ENCODE results near the gene LCTL. TPM values are rescaled to one million over a fixed set of nuclear protein-coding genes. Genes with fewer than 3 reads are reported as not detected.

LCTL gene
- total RNA-seq, 1 experiment from 2014 or later = not detected

DNA sequence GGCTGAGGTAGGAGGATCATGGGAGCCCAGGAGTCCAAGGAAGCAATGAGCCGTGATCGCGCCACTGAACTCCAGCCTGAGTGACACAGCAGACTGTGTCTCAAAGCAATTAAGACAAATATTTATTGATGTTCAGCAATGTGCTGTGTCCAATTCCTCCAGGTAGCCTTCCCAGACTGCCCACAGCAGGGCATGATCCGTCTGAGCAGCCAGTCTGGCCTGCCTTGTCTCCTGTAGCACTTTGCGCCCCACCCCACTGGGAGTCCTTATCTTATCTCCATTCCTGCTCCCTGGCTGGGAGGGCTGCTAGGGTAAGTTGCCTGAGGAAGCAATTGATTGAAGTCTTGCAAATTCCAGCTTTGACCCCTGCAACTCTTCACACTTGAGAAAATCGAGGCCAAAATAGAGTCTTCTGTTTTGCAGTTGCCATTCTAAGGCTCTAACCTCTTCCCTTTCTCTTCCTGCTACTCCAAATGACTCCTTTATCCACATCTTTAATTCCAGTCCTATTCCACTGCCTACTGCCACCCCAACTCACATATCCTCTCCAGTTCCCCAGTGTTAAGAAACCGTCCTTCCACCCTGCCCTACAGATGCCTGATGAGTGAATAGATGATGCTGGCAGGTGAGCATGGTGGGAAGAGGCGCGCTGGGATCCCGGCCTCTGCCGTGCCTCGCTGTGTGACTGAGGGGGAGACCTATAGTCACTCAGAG is 26.9 kb upstream of the LCTL start:
- H3K4me3 ChIP-seq (ENCODE audit: low read depth in 2 of 2, low read length in 2 of 2) = no peak overlapping the region
- ATAC-seq (no peak), DNase-seq (ENCODE audit: low read depth, low spot score) (no peak)
- no peaks in the 10 kb centered on the region for H3K27me3 ChIP-seq (ENCODE audit: control insufficient read depth, insufficient read depth, low read length)
- no peak overlapping the region for H3K27ac ChIP-seq (ENCODE audit: low read length)
- no TSS peak for BruUV-seq (replicated peaks)
- intact Hi-C loops (cut with micrococcal nuclease; ENCODE audit: unreplicated experiment) (no loop called here), in situ Hi-C loops (cut with HindIII; ENCODE audit: low pct_unique_long_range_greater_than_20kb, low sequenced_read_pairs) (no loop called here)
- H3K4me1 ChIP-seq (ENCODE audit: control insufficient read depth, insufficient read depth, low read length) = peaks cover 15% of the 10 kb centered on the region
- POLR2A ChIA-PET = no interaction called here
- no peaks in the 10 kb centered on the region for H3K9me3 ChIP-seq (ENCODE audit: control insufficient read depth, insufficient read depth, low read depth, low read length)
- no peak for TF ChIP-seq POLR2AphosphoS5 (IDR thresholded peaks at IDR 0.05; ENCODE audit: low read depth, low read length)
- TF ChIP-seq SIN3A (IDR thresholded peaks at IDR 0.05; ENCODE audit: borderline replicate concordance, insufficient read depth, low read depth, low read length) = no peak
- TF ChIP-seq TCF7L2 (IDR thresholded peaks at IDR 0.05; ENCODE audit: low read depth, low read length) = no peak
- TF ChIP-seq, protein P1, sequence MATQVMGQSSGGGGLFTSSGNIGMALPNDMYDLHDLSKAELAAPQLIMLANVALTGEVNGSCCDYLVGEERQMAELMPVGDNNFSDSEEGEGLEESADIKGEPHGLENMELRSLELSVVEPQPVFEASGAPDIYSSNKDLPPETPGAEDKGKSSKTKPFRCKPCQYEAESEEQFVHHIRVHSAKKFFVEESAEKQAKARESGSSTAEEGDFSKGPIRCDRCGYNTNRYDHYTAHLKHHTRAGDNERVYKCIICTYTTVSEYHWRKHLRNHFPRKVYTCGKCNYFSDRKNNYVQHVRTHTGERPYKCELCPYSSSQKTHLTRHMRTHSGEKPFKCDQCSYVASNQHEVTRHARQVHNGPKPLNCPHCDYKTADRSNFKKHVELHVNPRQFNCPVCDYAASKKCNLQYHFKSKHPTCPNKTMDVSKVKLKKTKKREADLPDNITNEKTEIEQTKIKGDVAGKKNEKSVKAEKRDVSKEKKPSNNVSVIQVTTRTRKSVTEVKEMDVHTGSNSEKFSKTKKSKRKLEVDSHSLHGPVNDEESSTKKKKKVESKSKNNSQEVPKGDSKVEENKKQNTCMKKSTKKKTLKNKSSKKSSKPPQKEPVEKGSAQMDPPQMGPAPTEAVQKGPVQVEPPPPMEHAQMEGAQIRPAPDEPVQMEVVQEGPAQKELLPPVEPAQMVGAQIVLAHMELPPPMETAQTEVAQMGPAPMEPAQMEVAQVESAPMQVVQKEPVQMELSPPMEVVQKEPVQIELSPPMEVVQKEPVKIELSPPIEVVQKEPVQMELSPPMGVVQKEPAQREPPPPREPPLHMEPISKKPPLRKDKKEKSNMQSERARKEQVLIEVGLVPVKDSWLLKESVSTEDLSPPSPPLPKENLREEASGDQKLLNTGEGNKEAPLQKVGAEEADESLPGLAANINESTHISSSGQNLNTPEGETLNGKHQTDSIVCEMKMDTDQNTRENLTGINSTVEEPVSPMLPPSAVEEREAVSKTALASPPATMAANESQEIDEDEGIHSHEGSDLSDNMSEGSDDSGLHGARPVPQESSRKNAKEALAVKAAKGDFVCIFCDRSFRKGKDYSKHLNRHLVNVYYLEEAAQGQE (IDR thresholded peaks at IDR 0.05; ENCODE audit: insufficient read depth in 1 of 2, low read depth in 2 of 2, low read length in 1 of 2) = no peak
- TF ChIP-seq, protein P2, sequence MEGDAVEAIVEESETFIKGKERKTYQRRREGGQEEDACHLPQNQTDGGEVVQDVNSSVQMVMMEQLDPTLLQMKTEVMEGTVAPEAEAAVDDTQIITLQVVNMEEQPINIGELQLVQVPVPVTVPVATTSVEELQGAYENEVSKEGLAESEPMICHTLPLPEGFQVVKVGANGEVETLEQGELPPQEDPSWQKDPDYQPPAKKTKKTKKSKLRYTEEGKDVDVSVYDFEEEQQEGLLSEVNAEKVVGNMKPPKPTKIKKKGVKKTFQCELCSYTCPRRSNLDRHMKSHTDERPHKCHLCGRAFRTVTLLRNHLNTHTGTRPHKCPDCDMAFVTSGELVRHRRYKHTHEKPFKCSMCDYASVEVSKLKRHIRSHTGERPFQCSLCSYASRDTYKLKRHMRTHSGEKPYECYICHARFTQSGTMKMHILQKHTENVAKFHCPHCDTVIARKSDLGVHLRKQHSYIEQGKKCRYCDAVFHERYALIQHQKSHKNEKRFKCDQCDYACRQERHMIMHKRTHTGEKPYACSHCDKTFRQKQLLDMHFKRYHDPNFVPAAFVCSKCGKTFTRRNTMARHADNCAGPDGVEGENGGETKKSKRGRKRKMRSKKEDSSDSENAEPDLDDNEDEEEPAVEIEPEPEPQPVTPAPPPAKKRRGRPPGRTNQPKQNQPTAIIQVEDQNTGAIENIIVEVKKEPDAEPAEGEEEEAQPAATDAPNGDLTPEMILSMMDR (IDR thresholded peaks at IDR 0.05) = no peak
- CTCF ChIA-PET = no interaction called here
- H3K36me3 ChIP-seq (ENCODE audit: control insufficient read depth, insufficient read depth, low read length) = no peaks in the 10 kb centered on the region

DNA sequence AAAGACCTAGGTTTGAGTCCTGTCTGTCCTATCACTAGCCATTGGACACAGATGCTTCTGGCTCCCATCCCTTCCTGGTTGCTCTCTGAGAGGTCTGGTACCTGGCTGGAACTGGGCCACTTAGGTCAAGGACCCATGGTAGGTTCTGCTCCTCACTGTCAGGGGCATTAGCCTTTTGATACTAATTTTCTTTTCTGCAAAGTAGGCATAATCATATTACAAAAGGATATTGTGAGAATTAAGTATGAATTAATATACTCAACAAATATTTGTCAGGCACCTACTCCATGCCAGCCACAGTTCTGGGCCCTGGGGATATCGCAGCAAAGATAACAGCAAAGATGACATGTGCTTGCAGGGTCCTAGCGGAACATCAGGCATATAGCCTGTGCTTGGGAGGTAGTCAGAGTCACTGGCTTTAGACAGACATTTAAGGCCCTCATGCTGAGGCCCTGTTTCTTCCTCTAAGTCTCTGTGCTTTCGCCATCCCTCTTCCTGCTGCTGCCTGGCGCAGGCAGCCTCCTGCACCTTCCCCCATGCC is 25.6 kb upstream of the LCTL start:
- H3K4me3 ChIP-seq (ENCODE audit: low read depth in 2 of 2, low read length in 2 of 2) = no peak overlapping the region
- no peaks in the 10 kb centered on the region for H3K27me3 ChIP-seq (ENCODE audit: control insufficient read depth, insufficient read depth, low read length)
- ChIA-PET CTCF (no interaction called here), POLR2A (no interaction called here)
- no peaks in the 10 kb centered on the region for H3K36me3 ChIP-seq (ENCODE audit: control insufficient read depth, insufficient read depth, low read length)
- ATAC-seq = no peak
- BruUV-seq (replicated peaks) = no TSS peak
- DNase-seq (ENCODE audit: low read depth, low spot score) = no peak
- H3K9me3 ChIP-seq (ENCODE audit: control insufficient read depth, insufficient read depth, low read depth, low read length) = no peaks in the 10 kb centered on the region
- intact Hi-C loops (cut with micrococcal nuclease; ENCODE audit: unreplicated experiment) (no loop called here), in situ Hi-C loops (cut with HindIII; ENCODE audit: low pct_unique_long_range_greater_than_20kb, low sequenced_read_pairs) (no loop called here)
- no peak overlapping the region for H3K27ac ChIP-seq (ENCODE audit: low read length)
- H3K4me1 ChIP-seq (ENCODE audit: control insufficient read depth, insufficient read depth, low read length) = peaks cover 13% of the 10 kb centered on the region
- no peak for TF ChIP-seq POLR2AphosphoS5 (IDR thresholded peaks at IDR 0.05; ENCODE audit: low read depth, low read length)
- TF ChIP-seq, protein P2 (IDR thresholded peaks at IDR 0.05) = no peak
- TF ChIP-seq, protein P1 (IDR thresholded peaks at IDR 0.05; ENCODE audit: insufficient read depth in 1 of 2, low read depth in 2 of 2, low read length in 1 of 2) = no peak
- no peak for TF ChIP-seq TCF7L2 (IDR thresholded peaks at IDR 0.05; ENCODE audit: low read depth, low read length)
- no peak for TF ChIP-seq SIN3A (IDR thresholded peaks at IDR 0.05; ENCODE audit: borderline replicate concordance, insufficient read depth, low read depth, low read length)
